GM12873 (cell line): ENCODE data around the gene COL27A1.

Experiments used
- TF ChIP-seq, protein P1 (sequence below): IDR thresholded peaks from 2 replicates; pipeline ENCODE4 v1.5.1; 2012; ENCODE audit warnings: low read depth, mild to moderate bottlenecking, moderate library complexity, low read length, control low read depth; ENCODE audit not compliant: insufficient read depth; ENCODE audit errors: missing control alignments

Gene COL27A1

DNA sequence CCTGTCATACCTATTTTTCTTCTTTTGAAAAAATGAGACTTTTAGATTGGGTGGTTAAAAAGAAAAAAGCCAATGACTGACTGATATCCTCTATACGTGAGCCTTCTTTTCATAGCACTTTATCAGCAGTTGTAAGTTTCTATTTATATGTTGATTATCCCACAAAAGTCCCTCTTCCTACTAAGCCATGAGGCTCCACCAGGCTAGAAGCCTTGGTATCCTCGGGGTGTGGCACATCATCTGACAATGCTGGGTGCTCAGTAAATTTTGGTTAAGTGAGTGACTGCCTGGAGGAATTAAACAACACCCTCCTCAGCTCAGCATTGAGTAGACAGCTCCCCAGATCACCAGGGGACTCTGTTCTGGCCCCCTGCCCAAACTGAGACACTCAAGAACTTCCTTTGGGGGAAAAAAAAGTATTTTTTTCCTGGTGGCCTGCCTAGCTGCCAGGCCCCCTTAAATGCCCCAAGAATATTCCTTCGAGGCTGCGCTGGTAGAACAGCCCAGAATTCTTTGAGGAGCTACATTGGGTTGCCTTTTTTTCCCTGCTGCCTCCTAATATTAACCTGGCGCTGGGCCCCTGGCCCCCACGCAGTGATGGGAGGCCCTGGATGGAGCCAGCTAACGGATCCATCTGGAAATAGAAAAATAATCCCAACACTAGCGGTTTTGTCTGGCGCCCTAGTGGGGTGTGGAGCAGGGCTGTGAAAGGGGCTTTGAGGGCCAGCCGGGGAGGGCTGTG, 23.4 kb upstream of the COL27A1 start:
- TF ChIP-seq, protein P1, sequence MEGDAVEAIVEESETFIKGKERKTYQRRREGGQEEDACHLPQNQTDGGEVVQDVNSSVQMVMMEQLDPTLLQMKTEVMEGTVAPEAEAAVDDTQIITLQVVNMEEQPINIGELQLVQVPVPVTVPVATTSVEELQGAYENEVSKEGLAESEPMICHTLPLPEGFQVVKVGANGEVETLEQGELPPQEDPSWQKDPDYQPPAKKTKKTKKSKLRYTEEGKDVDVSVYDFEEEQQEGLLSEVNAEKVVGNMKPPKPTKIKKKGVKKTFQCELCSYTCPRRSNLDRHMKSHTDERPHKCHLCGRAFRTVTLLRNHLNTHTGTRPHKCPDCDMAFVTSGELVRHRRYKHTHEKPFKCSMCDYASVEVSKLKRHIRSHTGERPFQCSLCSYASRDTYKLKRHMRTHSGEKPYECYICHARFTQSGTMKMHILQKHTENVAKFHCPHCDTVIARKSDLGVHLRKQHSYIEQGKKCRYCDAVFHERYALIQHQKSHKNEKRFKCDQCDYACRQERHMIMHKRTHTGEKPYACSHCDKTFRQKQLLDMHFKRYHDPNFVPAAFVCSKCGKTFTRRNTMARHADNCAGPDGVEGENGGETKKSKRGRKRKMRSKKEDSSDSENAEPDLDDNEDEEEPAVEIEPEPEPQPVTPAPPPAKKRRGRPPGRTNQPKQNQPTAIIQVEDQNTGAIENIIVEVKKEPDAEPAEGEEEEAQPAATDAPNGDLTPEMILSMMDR, result no peak

DNA sequence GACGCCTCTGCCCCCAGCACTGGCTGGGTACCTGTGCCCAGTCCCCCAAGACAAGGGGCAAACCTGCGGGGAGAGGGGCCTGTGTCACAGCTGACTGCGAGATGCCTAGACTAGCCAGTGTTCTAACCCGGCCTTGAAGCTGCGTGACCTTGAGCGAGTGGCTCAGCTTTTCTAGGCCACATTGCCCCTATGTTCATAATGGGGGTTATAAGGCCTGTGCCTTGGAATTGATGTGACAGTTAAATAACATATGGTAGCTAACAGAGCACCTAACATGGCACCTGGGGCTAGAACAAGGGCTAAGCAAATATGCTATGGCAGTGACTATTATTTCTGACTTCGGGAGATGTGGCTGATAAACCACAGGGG, 22.8 kb upstream of the COL27A1 start:
- TF ChIP-seq, protein P1, result no peak

DNA sequence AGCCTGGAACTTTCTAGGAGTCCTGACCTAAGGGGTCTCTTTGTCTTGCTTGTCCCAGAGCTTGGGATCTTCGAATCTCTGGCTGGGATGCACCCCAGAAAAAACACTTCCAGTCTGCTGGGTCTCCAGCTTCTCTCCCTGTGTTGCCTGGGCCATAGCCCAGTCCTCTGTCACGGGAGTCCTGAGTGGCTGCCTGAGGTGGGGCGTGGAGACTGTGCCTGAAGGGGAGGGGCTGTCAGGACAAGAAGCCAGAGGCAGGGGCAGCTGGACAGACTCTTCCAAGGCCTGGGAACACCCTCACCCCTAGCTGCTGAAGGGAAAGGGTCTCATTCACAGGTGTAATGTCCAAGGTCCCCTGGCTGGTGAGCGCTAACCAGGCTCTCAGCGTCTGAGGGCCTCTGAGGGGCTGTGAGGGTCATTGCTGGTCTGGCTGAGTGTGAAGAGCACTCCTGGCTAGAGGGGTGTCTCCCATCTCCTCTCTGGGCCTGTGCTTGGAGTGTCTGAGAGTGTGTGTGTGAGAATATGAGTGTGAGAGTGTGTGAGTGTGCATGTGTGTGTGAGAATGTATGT, 20.4 kb upstream of the COL27A1 start:
- TF ChIP-seq, protein P1, result no peak

DNA sequence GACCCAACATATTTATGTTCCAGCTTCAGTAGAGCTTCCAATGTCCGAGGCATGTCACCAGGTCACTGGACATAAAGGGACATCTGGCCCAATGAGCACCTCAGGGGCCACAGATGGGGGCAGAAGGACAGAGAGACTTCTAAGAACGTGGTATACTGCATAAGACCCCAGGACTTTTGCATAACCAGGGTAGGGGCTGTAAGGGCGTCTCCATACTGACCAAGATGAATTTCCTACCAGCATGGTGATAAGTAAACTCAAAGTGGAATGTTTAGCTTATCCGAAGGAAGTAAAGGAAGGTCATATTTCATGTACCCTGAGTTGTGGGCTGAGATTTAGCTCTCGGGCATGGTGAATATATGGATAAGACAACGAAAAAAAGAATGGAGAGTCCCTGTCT, 17.5 kb upstream of the COL27A1 start:
- TF ChIP-seq, protein P1, result no peak

- TF ChIP-seq, protein P1, result no peak
These were observed 16.8 kb upstream of the COL27A1 start for GRCh38 chr9:114138552-114138971.

- TF ChIP-seq, protein P1, result no peak
These were observed 16.3 kb upstream of the COL27A1 start for GRCh38 chr9:114139071-114139470.

DNA sequence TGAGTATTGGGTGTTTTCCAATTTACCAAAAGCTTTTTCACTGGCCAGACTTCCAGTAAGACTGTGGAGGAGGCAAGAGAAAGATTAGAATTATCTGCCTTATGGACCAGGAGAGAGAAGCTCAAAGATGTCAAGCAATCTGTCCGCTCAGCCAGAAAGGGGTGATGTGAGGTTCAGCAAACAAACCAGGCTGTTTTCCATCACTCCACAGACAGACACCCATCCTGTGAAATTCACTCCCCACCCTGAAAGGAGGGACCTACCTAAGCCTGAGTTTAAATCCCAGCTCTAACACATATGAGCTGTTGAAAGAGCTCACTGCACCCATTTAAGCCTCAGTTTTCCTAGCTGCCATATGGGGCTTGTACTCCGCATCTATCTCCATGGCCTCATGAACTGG, 14.9 kb upstream of the COL27A1 start:
- TF ChIP-seq, protein P1, result no peak
